Suprapubic skin (tissue), 4 donors: ENCODE data around the gene HNRNPLL.

Source experiments
- CTCF ChIP-seq, 2 donors: fragments of 200-600 bp in 1 of 2; fragments of 450-650 bp in 1 of 2; sonication (generic) in 1 of 2; IDR thresholded peaks; one replicate each; pipeline ENCODE4 v1.5.1; 2016 to 2019; ENCODE audit warnings: antibody characterized with exemption in 2 of 2, mild to moderate bottlenecking in 1 of 2, moderate library complexity in 1 of 2
- EP300 ChIP-seq: sonication (generic); formaldehyde crosslinking; IDR thresholded peaks from one replicate; pipeline ENCODE4 v1.6.1; 2017; ENCODE audit warnings: antibody characterized with exemption
- POLR2A ChIP-seq, 2 donors: fragments of 450-650 bp; IDR thresholded peaks; one replicate each; pipeline ENCODE4 v1.6.1; 2017; ENCODE audit warnings: antibody characterized with exemption in 2 of 2, mild to moderate bottlenecking in 2 of 2, moderate library complexity in 2 of 2
- POLR2AphosphoS5 ChIP-seq, 3 donors: sonication (generic); formaldehyde crosslinking; IDR thresholded peaks; one replicate each; pipeline ENCODE4 v1.6.1; 2017; ENCODE audit warnings: antibody characterized with exemption in 3 of 3

GRCh38 chr2:38583994-38584393 is 18.7 kb downstream of the HNRNPLL start:
- TF ChIP-seq CTCF (IDR thresholded peaks at IDR 0.05): no peak
- TF ChIP-seq POLR2A (IDR thresholded peaks at IDR 0.05): no peak
- no peak for TF ChIP-seq POLR2AphosphoS5 (IDR thresholded peaks at IDR 0.05)
- no peak for TF ChIP-seq EP300
